ENCODE measurements around the gene DSC1.

GRCh38 chr18:31143025-31143424, 19.6 kb downstream of the DSC1 start:
- TF ChIP-seq FOXK2 (IDR thresholded peaks at IDR 0.05) = no peak
- no peak for TF ChIP-seq ELF4 (IDR thresholded peaks at IDR 0.05)
- TF ChIP-seq SP1 (IDR thresholded peaks at IDR 0.05) = no peak
- TF ChIP-seq FOXM1 (IDR thresholded peaks at IDR 0.05; ENCODE audit: borderline replicate concordance) = no peak
- no peak for TF ChIP-seq CTBP1 (IDR thresholded peaks at IDR 0.05; ENCODE audit: borderline replicate concordance)
- TF ChIP-seq FOXA1 (IDR thresholded peaks at IDR 0.05) = no peak
- TF ChIP-seq SUZ12 (IDR thresholded peaks at IDR 0.05) = no peak
- TF ChIP-seq, protein P1, sequence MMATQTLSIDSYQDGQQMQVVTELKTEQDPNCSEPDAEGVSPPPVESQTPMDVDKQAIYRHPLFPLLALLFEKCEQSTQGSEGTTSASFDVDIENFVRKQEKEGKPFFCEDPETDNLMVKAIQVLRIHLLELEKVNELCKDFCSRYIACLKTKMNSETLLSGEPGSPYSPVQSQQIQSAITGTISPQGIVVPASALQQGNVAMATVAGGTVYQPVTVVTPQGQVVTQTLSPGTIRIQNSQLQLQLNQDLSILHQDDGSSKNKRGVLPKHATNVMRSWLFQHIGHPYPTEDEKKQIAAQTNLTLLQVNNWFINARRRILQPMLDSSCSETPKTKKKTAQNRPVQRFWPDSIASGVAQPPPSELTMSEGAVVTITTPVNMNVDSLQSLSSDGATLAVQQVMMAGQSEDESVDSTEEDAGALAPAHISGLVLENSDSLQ (IDR thresholded peaks at IDR 0.05) = no peak
- no peak for TF ChIP-seq TARDBP (IDR thresholded peaks at IDR 0.05)
- no peak for TF ChIP-seq ZNF384 (IDR thresholded peaks at IDR 0.05)
